HK-2 (cell line): ENCODE measurements around the gene E2F8.

Experiments used
- DNase-seq: peaks from one replicate; pipeline ENCODE4 v3.0.0-alpha.2; 2018; ENCODE audit not compliant: unreplicated experiment

Gene E2F8

GRCh38 chr11:19187114-19187832 is 53.5 kb downstream of the E2F8 start:
- peak; percentile 2 for DNase-seq

- DNase-seq, result no peak
Observed at GRCh38 chr11:19185516-19186052, 55.2 kb downstream of the E2F8 start.

- DNase-seq, result no peak
Observed at GRCh38 chr11:19185036-19185435, 55.7 kb downstream of the E2F8 start.

GRCh38 chr11:19183646-19184045 is 57.1 kb downstream of the E2F8 start:
- DNase-seq, result no peak

GRCh38 chr11:19181531-19182261 is 59.0 kb downstream of the E2F8 start:
- DNase-seq, result no peak

GRCh38 chr11:19176629-19177186 is 64.0 kb downstream of the E2F8 start:
- no peak for DNase-seq
